H1 (cell line): ENCODE results near the gene ZFR. TPM values are rescaled to one million over a fixed set of nuclear protein-coding genes. Genes with fewer than 3 reads are reported as not detected.

Experiments
- CTCF ChIA-PET: fragments of 300-600 bp; sonication (Branson Sonifier 250); formaldehyde crosslinking; loops from one replicate; lab custom pipeline; 2021; ENCODE audit not compliant: partially characterized antibody; lab: Charles Lee
- POLR2A ChIA-PET: fragments of 300-600 bp; sonication (Branson Sonifier 250); formaldehyde crosslinking; loops from one replicate; lab custom pipeline; 2021; ENCODE audit warnings: inconsistent platforms; ENCODE audit not compliant: partially characterized antibody; lab: Charles Lee
- DNase-seq, 2 experiments: peaks; one replicate each; pipeline versions ENCODE4 v3.0.0 to v3.0.0-alpha.2; 2010 to 2022; ENCODE audit warnings: low spot score in 2 of 2, low read depth in 1 of 2, mixed read lengths in 1 of 2
- FAIRE-seq: peaks from 2 replicates; lab custom pipeline; 2011; peaks lifted over from hg19 to GRCh38; lab: Jason Lieb, UNC
- H2AFZ ChIP-seq: 2 replicates; pipeline ENCODE4 v1.8.1; 2012; ENCODE audit warnings: low read length, inconsistent platforms
- H2AK5ac ChIP-seq: 2 replicates; pipeline ENCODE4 v1.6.1; 2013; ENCODE audit warnings: low read depth, low read length
- H2BK120ac ChIP-seq: replicated peaks from 2 replicates; pipeline ENCODE3; 2013; ENCODE audit warnings: low read depth, low read length, inconsistent platforms
- H2BK12ac ChIP-seq: 2 replicates; pipeline ENCODE4 v1.6.1; 2013; ENCODE audit warnings: low read depth, low read length
- H2BK15ac ChIP-seq: 2 replicates; pipeline ENCODE4 v1.6.1; 2013; ENCODE audit warnings: low read length
- H2BK20ac ChIP-seq: 2 replicates; pipeline ENCODE4 v1.6.1; 2013; ENCODE audit warnings: low read length
- H2BK5ac ChIP-seq: 2 replicates; pipeline ENCODE4 v1.6.1; 2013; ENCODE audit warnings: low read depth, low read length
- H3K14ac ChIP-seq: 2 replicates; pipeline ENCODE4 v1.6.1; 2013; ENCODE audit warnings: inconsistent platforms; ENCODE audit not compliant: insufficient read length
- H3K18ac ChIP-seq: 2 replicates; pipeline ENCODE4 v1.6.1; 2013; ENCODE audit warnings: low read length; ENCODE audit errors: extremely low read depth
- H3K23ac ChIP-seq: 2 replicates; pipeline ENCODE4 v1.6.1; 2013; ENCODE audit warnings: inconsistent platforms; ENCODE audit not compliant: insufficient read length
- H3K23me2 ChIP-seq: 2 replicates; pipeline ENCODE4 v1.6.1; 2013; ENCODE audit warnings: low read depth, low read length
- H3K27ac ChIP-seq: 2 replicates; pipeline ENCODE4 v1.6.1; 2011; ENCODE audit warnings: low read depth, low read length, inconsistent platforms
- H3K27me3 ChIP-seq, 4 experiments: replicated peaks in 1 of 4; 1 replicate in 1 of 4; 2 replicates in 3 of 4; pipeline versions ENCODE4 v1.6.1 to v1.8.1; 2011 to 2013; ENCODE audit warnings: low read length in 3 of 4, mild to moderate bottlenecking in 3 of 4, inconsistent platforms in 2 of 4, mixed read lengths in 2 of 4, moderate library complexity in 1 of 4; ENCODE audit not compliant: control insufficient read depth in 3 of 4, insufficient read depth in 3 of 4; ENCODE audit errors: extremely low read depth in 1 of 4
- H3K36me3 ChIP-seq, 4 experiments: 2 replicates each; pipeline versions ENCODE4 v1.6.1 to v1.8.1; 2011 to 2013; ENCODE audit warnings: mild to moderate bottlenecking in 4 of 4, low read length in 3 of 4, moderate library complexity in 2 of 4, control low read depth in 1 of 4, inconsistent platforms in 1 of 4; ENCODE audit not compliant: insufficient read depth in 4 of 4, control insufficient read depth in 2 of 4
- H3K4ac ChIP-seq: replicated peaks from 2 replicates; pipeline ENCODE3; 2013; ENCODE audit warnings: low read length, low read depth, mixed read lengths, inconsistent platforms; ENCODE audit not compliant: insufficient read length
- H3K4me1 ChIP-seq, 4 experiments: replicated peaks in 1 of 4; 1 replicate in 1 of 4; 2 replicates in 3 of 4; pipeline versions ENCODE4 v1.6.1 to v1.8.1; 2011 to 2013; ENCODE audit warnings: low read length in 3 of 4, inconsistent platforms in 2 of 4, mixed read lengths in 1 of 4; ENCODE audit not compliant: insufficient read depth in 4 of 4, control insufficient read depth in 3 of 4
- H3K4me2 ChIP-seq, 2 experiments: 2 replicates each; pipeline versions ENCODE4 v1.6.1 to v1.8.1; 2011 to 2013; ENCODE audit warnings: low read depth in 2 of 2, low read length in 2 of 2, control low read depth in 1 of 2, inconsistent platforms in 1 of 2, mild to moderate bottlenecking in 1 of 2; ENCODE audit not compliant: insufficient read depth in 1 of 2
- H3K4me3 ChIP-seq, 4 experiments: fragments of 200-600, 300-600 bp in 1 of 4; sonication (generic), shearing (Covaris generic), sonication (Bioruptor Twin) in 1 of 4; 2 replicates each; pipeline versions ENCODE4 v1.5.1 to v1.8.1; 2011 to 2016; ENCODE audit warnings: low read length in 4 of 4, low read depth in 3 of 4, control low read depth in 2 of 4, inconsistent platforms in 2 of 4, mild to moderate bottlenecking in 2 of 4, mixed read lengths in 1 of 4, moderate library complexity in 1 of 4; ENCODE audit not compliant: insufficient read depth in 2 of 4; ENCODE audit errors: extremely low read depth in 1 of 4
- H3K56ac ChIP-seq: replicated peaks from 2 replicates; pipeline ENCODE3; 2013; ENCODE audit warnings: low read depth, mild to moderate bottlenecking, mixed read lengths, low read length, inconsistent platforms; ENCODE audit not compliant: insufficient read length
- H3K79me1 ChIP-seq: 2 replicates; pipeline ENCODE4 v1.6.1; 2013; ENCODE audit warnings: low read depth, low read length, control low read depth
- H3K79me2 ChIP-seq, 2 experiments: 2 replicates each; pipeline versions ENCODE4 v1.6.1 to v1.8.1; 2012 to 2013; ENCODE audit warnings: low read length in 2 of 2, mild to moderate bottlenecking in 2 of 2, inconsistent platforms in 1 of 2; ENCODE audit not compliant: insufficient read depth in 2 of 2, control insufficient read depth in 1 of 2
- H3K9ac ChIP-seq, 4 experiments: replicated peaks in 1 of 4; 1 replicate in 1 of 4; 2 replicates in 3 of 4; pipeline versions ENCODE4 v1.6.1 to v1.8.1; 2011 to 2013; ENCODE audit warnings: low read depth in 3 of 4, low read length in 3 of 4, control low read depth in 2 of 4, mild to moderate bottlenecking in 2 of 4, moderate library complexity in 2 of 4, inconsistent platforms in 1 of 4; ENCODE audit errors: extremely low read depth in 1 of 4
- H3K9me3 ChIP-seq, 2 experiments: 2 replicates each; pipeline versions ENCODE4 v1.6.1 to v1.8.1; 2012 to 2013; ENCODE audit warnings: mild to moderate bottlenecking in 2 of 2, moderate library complexity in 2 of 2, control low read depth in 1 of 2, inconsistent platforms in 1 of 2, low read depth in 1 of 2, low read length in 1 of 2, mixed read lengths in 1 of 2; ENCODE audit not compliant: insufficient read depth in 2 of 2
- H4K20me1 ChIP-seq, 2 experiments: replicated peaks in 1 of 2; 2 replicates each; pipeline versions ENCODE3 to v1.8.1; 2011 to 2013; ENCODE audit warnings: inconsistent platforms in 2 of 2, low read length in 2 of 2, mild to moderate bottlenecking in 1 of 2; ENCODE audit not compliant: insufficient read depth in 2 of 2, control insufficient read depth in 1 of 2
- H4K5ac ChIP-seq: 2 replicates; pipeline ENCODE4 v1.6.1; 2013; ENCODE audit warnings: low read length, low read depth, mixed read lengths, inconsistent platforms; ENCODE audit not compliant: insufficient read length
- H4K8ac ChIP-seq: 2 replicates; pipeline ENCODE4 v1.8.0; 2013; ENCODE audit warnings: mild to moderate bottlenecking, moderate library complexity, low read length, inconsistent platforms; ENCODE audit not compliant: insufficient read depth; ENCODE audit errors: extremely low read depth
- H4K91ac ChIP-seq: replicated peaks from 2 replicates; pipeline ENCODE3; 2013; ENCODE audit warnings: low read length, mixed read lengths, inconsistent platforms; ENCODE audit not compliant: insufficient read length
- CBX8 ChIP-seq: fragments of 300-800, 300-1000 bp; sonication (generic); IDR thresholded peaks from 2 replicates; pipeline ENCODE4 v1.7.1; 2016; ENCODE audit warnings: low read depth, low read length, borderline replicate concordance
- CHD2 ChIP-seq: IDR thresholded peaks from 2 replicates; pipeline ENCODE4 v1.6.1; 2012; ENCODE audit warnings: low read length, improper control_type of control experiment
- JUN ChIP-seq: IDR thresholded peaks from 2 replicates; pipeline ENCODE4 v1.6.1; 2011; ENCODE audit warnings: low read depth, mild to moderate bottlenecking, improper control_type of control experiment, low read length
- SP2 ChIP-seq: IDR thresholded peaks from 2 replicates; pipeline ENCODE4 v1.6.1; 2012; ENCODE audit warnings: mild to moderate bottlenecking, low read length, inconsistent platforms
- WGBS, 2 experiments: shearing (Covaris generic) in 1 of 2; methylation state at CpG; one replicate each; pipeline versions ENCODE4 v1.1.6 to v1.1.7; 2013 to 2015; ENCODE audit warnings: low lambda C conversion rate in 2 of 2, mixed read lengths in 2 of 2, inconsistent platforms in 1 of 2, low coverage in 1 of 2, missing lambda C conversion rate in 1 of 2; ENCODE audit not compliant: insufficient replicate concordance in 2 of 2, insufficient coverage in 1 of 2, insufficient read length in 1 of 2; ENCODE audit errors: extremely low coverage in 1 of 2, missing lambda C conversion rate in 1 of 2; 5-methylcytosine and 5-hydroxymethylcytosine counted together
- polyA plus RNA-seq, 7 experiments: library from polyadenylated mRNA; depleted of rRNA in 3 of 7; stranded (reverse) in 5 of 7; unstranded in 2 of 7; fragments of >200 nt in 5 of 7; fragments of 200-250 nt in 2 of 7; gene quantifications; 1 replicate in 5 of 7; 2 replicates in 1 of 7; 4 replicates in 1 of 7; pipeline versions ENCODE4 v1.2.1 to v1.2.3, GENCODE V29; 2011 to 2013; ENCODE audit warnings: missing spikeins in 2 of 7, mixed read lengths in 2 of 7
- total RNA-seq: library from RNA; stranded (reverse); fragmentation: NEBNext Ultra II Directional; extraction: Animal tissue kit (Norgen Biotek cat#: 25700); gene quantifications from 2 replicates; pipeline ENCODE4 v1.2.1, GENCODE V29; 2021

Gene ZFR
- total and polyA plus RNA-seq, 2 of the 8 experiments (the other 6 are each of a cell fraction or from before 2014, with no cell fraction given): 68.8 to 92.7 TPM

GRCh38 chr5:32405507-32405906 lies 39.0 kb downstream of the ZFR start:
- H2BK120ac ChIP-seq: no peak overlapping the region
- ChIA-PET POLR2A (no interaction called here), CTCF (interaction anchor here (1.3 to 1.5 kb wide), 2 partner anchors 14 to 76 kb away, joined by 3 read pairs; no protein-coding TSS in a partner anchor)
- H3K4ac ChIP-seq: no peak overlapping the region
- H3K27me3 ChIP-seq: peaks cover 0 to 1% (median 0%) of the 10 kb centered on the region in 4 experiments; a peak in 1 of 7 replicates
- H3K23ac ChIP-seq: no peak overlapping the region
- no peak overlapping the region for H3K9ac ChIP-seq
- peaks cover 0 to 2% of the 10 kb centered on the region in 2 experiments for H4K20me1 ChIP-seq
- no peak overlapping the region for H4K8ac ChIP-seq
- no peak overlapping the region for H3K4me2 ChIP-seq
- peaks cover 11 to 68% (median 47%) of the 10 kb centered on the region in 4 experiments for H3K36me3 ChIP-seq
- no peak overlapping the region for H2AK5ac ChIP-seq
- H2BK12ac ChIP-seq: no peak overlapping the region
- H2AFZ ChIP-seq: no peak overlapping the region
- no peak overlapping the region for H3K27ac ChIP-seq
- no peak for FAIRE-seq
- no peaks in the 10 kb centered on the region for H3K79me2 ChIP-seq
- no peak overlapping the region for H3K14ac ChIP-seq
- no peak for DNase-seq
- H3K4me1 ChIP-seq: no peaks in the 10 kb centered on the region
- H3K23me2 ChIP-seq: no peaks in the 10 kb centered on the region
- no peaks in the 10 kb centered on the region for H3K9me3 ChIP-seq
- H3K56ac ChIP-seq: no peak overlapping the region
- no peak overlapping the region for H3K4me3 ChIP-seq
- TF ChIP-seq CBX8 (no peak), JUN (no peak), SP2 (no peak), CHD2 (no peak)
- no peaks in the 10 kb centered on the region for H3K79me1 ChIP-seq
- 93% methylated on average over 5 of the region's 5 CpGs; no CpG with 5 or more reads in 1 of the 2 experiments for WGBS, 2 experiments
- no peak overlapping the region for H2BK5ac ChIP-seq
- H4K5ac ChIP-seq: no peak overlapping the region
- H4K91ac ChIP-seq: no peak overlapping the region
- H2BK15ac ChIP-seq: no peak overlapping the region
- no peak overlapping the region for H2BK20ac ChIP-seq
- H3K18ac ChIP-seq: no peak overlapping the region
